ENCODE data around the gene GMDS. TPM values are rescaled to one million over a fixed set of nuclear protein-coding genes. Genes with fewer than 3 reads are reported as not detected.

The GMDS gene
- polyA plus RNA-seq, 1 of the 3 experiments (the other 2 are of a cell fraction) = 12.3 TPM

DNA sequence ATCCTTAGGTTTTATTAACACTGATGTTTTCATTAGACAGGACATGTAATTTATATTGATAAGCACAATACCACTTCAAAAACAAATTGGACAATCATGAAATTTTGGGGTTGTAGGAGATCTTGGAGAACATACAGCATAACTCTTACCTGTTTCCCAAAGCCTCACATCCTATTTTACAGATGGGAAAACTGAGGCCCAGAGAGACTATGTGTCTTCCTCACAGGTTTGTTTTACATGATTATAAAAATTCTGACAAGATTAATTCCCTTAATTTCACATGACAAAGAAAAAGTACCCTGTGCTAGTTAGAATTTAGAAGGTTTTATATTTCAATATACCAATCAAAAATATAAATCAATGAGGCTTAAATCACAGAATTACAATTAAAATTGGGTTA is 145.5 kb downstream of the GMDS start:
- no peak for TF ChIP-seq FOSL2 (IDR thresholded peaks at IDR 0.05; ENCODE audit: borderline replicate concordance, low read depth)
- TF ChIP-seq, protein P1, sequence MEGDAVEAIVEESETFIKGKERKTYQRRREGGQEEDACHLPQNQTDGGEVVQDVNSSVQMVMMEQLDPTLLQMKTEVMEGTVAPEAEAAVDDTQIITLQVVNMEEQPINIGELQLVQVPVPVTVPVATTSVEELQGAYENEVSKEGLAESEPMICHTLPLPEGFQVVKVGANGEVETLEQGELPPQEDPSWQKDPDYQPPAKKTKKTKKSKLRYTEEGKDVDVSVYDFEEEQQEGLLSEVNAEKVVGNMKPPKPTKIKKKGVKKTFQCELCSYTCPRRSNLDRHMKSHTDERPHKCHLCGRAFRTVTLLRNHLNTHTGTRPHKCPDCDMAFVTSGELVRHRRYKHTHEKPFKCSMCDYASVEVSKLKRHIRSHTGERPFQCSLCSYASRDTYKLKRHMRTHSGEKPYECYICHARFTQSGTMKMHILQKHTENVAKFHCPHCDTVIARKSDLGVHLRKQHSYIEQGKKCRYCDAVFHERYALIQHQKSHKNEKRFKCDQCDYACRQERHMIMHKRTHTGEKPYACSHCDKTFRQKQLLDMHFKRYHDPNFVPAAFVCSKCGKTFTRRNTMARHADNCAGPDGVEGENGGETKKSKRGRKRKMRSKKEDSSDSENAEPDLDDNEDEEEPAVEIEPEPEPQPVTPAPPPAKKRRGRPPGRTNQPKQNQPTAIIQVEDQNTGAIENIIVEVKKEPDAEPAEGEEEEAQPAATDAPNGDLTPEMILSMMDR (IDR thresholded peaks at IDR 0.05) = no peak
- TF ChIP-seq, protein P2, sequence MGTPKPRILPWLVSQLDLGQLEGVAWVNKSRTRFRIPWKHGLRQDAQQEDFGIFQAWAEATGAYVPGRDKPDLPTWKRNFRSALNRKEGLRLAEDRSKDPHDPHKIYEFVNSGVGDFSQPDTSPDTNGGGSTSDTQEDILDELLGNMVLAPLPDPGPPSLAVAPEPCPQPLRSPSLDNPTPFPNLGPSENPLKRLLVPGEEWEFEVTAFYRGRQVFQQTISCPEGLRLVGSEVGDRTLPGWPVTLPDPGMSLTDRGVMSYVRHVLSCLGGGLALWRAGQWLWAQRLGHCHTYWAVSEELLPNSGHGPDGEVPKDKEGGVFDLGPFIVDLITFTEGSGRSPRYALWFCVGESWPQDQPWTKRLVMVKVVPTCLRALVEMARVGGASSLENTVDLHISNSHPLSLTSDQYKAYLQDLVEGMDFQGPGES (IDR thresholded peaks at IDR 0.05; ENCODE audit: low read depth, low read length) = no peak
- no peak for TF ChIP-seq ELF1 (IDR thresholded peaks at IDR 0.05)
- TF ChIP-seq CHD2 (IDR thresholded peaks at IDR 0.05; ENCODE audit: low read length, partially characterized antibody) = no peak
- Histone ChIP-seq H3K9me3 (no peaks in the 10 kb centered on the region), H3K9ac (no peak overlapping the region), H3K4me3 (ENCODE audit: low read depth in 2 of 2, low read length in 1 of 2) (no peak overlapping the region), H3K4me2 (no peak overlapping the region), H4K20me1 (ENCODE audit: insufficient read depth) (no peaks in the 10 kb centered on the region), H3K79me2 (ENCODE audit: insufficient read depth) (no peaks in the 10 kb centered on the region), H3K4me1 (ENCODE audit: control insufficient read depth in 1 of 2, insufficient read depth in 2 of 2, low read depth in 1 of 2, low read length in 1 of 2) (peaks cover 7 to 10% of the 10 kb centered on the region in 2 experiments; a peak in 2 of 4 replicates), H3F3A (replicated peaks; ENCODE audit: insufficient read depth) (peaks cover 4% of the 10 kb centered on the region), H3K27me3 (ENCODE audit: insufficient read depth) (no peaks in the 10 kb centered on the region), H3K9me2 (no peaks in the 10 kb centered on the region), H3K27ac (ENCODE audit: low read depth in 2 of 2, low read length in 1 of 2) (no peak overlapping the region), H2AFZ (ENCODE audit: low read depth) (no peak overlapping the region), H3K36me3 (replicated peaks in 1 of 2; ENCODE audit: control insufficient read depth in 1 of 2, insufficient read depth in 2 of 2, low read length in 1 of 2) (no peaks in the 10 kb centered on the region)
- ChIA-PET POLR2A (no interaction called here), CTCF (interaction anchor here (1.6 kb wide), 2 partner anchors 254 to 503 kb away, joined by 4 to 6 read pairs; no protein-coding TSS in a partner anchor)
- no peak for DNase-seq

DNA sequence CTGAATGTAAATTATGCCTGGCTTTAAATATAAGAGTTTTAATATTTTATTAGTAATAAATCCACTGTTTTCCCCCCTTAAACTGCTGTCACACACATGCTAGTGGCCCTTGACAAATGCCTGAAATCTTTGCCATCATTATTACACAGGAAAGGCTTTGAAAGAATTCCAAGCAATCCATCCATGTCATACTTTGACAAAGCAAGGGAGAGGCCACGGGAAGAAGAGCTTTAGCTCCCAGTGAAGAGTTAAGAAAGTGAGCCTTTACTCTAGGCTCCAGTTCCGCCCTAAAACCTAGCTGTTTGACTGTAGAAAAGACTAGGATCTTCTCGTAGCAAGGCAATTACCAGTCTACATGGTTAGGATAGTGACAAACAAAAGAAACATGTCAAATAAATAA is 147.9 kb downstream of the GMDS start:
- ChIA-PET CTCF (interaction anchor here (0.7 to 1.3 kb wide), 5 partner anchors 8 to 537 kb away, joined by 3 to 8 read pairs (median 3); no protein-coding TSS in a partner anchor), POLR2A (no interaction called here)
- Histone ChIP-seq H4K20me1 (ENCODE audit: insufficient read depth) (no peaks in the 10 kb centered on the region), H3K36me3 (replicated peaks in 1 of 2; ENCODE audit: control insufficient read depth in 1 of 2, insufficient read depth in 2 of 2, low read length in 1 of 2) (no peaks in the 10 kb centered on the region), H2AFZ (ENCODE audit: low read depth) (no peak overlapping the region), H3K79me2 (ENCODE audit: insufficient read depth) (no peaks in the 10 kb centered on the region), H3K9me2 (no peaks in the 10 kb centered on the region), H3K9me3 (no peaks in the 10 kb centered on the region), H3K4me1 (ENCODE audit: control insufficient read depth in 1 of 2, insufficient read depth in 2 of 2, low read depth in 1 of 2, low read length in 1 of 2) (no peaks in the 10 kb centered on the region; a peak in 1 of 4 replicates), H3K27ac (ENCODE audit: low read depth in 2 of 2, low read length in 1 of 2) (no peak overlapping the region), H3K27me3 (ENCODE audit: insufficient read depth) (no peaks in the 10 kb centered on the region), H3K9ac (no peak overlapping the region), H3F3A (replicated peaks; ENCODE audit: insufficient read depth) (no peaks in the 10 kb centered on the region), H3K4me3 (ENCODE audit: low read depth in 2 of 2, low read length in 1 of 2) (no peak overlapping the region), H3K4me2 (no peak overlapping the region)
- TF ChIP-seq NRF1 (IDR thresholded peaks at IDR 0.05; ENCODE audit: low read depth, low read length) = no peak
- TF ChIP-seq GABPA (IDR thresholded peaks at IDR 0.05; ENCODE audit: low read depth) = no peak
- TF ChIP-seq, protein P3, sequence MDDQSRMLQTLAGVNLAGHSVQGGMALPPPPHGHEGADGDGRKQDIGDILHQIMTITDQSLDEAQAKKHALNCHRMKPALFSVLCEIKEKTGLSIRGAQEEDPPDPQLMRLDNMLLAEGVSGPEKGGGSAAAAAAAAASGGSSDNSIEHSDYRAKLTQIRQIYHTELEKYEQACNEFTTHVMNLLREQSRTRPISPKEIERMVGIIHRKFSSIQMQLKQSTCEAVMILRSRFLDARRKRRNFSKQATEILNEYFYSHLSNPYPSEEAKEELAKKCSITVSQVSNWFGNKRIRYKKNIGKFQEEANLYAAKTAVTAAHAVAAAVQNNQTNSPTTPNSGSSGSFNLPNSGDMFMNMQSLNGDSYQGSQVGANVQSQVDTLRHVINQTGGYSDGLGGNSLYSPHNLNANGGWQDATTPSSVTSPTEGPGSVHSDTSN (IDR thresholded peaks at IDR 0.05) = no peak
- no peak for TF ChIP-seq TCF12 (IDR thresholded peaks at IDR 0.05)
- WGBS (ENCODE audit: low lambda C conversion rate) = 90% methylated on average over 3 of the region's 3 CpGs
- no peak for DNase-seq

All from SK-N-SH (cell line).